Muscle of arm (tissue), 12 donors: ENCODE results near the gene PHACTR1. TPM values are rescaled to one million over a fixed set of nuclear protein-coding genes. Genes with fewer than 3 reads are reported as not detected.
"Not testable (repeated sequence)": the region's sequence is repeated elsewhere in the genome, so short reads cannot be mapped to it uniquely, and the experiment has no call there.

ENCODE experiments used
- DNase-seq: peaks from one replicate; pipeline ENCODE4 v3.0.0-alpha.2; 2013
- polyA plus RNA-seq, 12 donors: library from polyadenylated mRNA; unstranded; fragments of 120-200 nt; gene quantifications; one replicate each; pipeline ENCODE4 v1.2.1, GENCODE V29; 2013; ENCODE audit not compliant: insufficient read length in 12 of 12

The PHACTR1 gene
- polyA plus RNA-seq, 12 donors = 4.1 to 25.6 (median 5.3) TPM; not detected in 1

DNA sequence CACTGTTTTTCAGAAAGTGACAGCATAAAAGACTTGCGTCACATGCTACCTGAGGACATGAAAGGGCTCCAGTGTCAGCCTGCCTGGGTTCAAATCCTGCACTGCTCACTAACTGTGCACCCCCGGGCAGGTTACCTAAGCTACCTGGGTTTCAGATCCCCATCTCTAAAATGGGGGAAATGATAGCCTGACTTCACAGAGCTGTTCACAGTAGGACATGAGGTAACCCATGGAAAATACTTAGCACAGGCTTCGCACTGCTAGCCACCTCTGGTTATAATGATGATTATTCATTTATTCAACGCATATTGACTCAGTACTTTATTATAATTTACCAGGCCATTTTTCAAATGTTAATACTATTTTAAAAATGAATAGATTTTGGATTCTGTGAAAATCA is 588.7 kb downstream of the PHACTR1 start:
- no peak for DNase-seq

GRCh38 chr6:13305791-13306190 is 589.2 kb downstream of the PHACTR1 start:
- no peak for DNase-seq

- no peak for DNase-seq
These were observed 591.0 kb downstream of the PHACTR1 start for GRCh38 chr6:13307508-13307995.

- DNase-seq = no peak
These were observed 591.8 kb downstream of the PHACTR1 start for GRCh38 chr6:13308332-13308731.

DNA sequence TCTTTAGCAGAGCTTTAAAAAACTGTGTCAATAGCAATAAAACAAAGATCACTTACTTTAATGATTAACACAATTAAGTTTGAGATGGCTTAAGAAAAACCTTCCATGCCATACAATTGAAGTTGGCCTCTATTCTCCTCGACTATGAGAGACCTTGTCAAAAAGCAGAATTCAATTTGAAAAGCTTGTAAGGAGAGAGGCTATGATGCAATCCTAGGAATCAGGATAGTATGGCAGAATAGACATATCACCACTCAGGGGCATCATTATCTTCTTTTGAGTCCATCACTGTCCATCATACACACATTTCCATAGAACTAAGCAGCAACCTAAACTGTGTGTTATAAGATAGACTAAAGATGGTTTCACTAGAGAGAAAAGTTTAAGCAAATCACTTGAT is 594.6 kb downstream of the PHACTR1 start:
- DNase-seq = no peak

DNA sequence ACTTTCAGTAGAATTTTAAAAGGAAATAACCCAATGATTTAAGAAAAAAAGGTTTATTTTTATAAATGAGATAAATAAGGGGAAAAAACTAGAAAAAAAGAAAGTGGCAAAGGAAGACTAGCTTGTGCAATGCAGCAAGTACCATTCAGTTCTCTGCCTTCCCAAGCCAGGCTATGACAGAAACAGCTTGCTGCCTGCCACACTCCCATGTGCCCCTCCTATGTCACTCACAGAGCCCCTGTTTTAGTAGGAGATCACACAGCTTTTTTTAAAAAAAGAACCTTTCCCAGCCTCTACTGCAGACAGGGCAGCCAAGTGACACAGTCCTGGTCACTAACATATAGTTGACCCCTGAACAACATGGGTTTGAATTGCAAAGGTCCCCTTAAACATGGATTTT is 598.2 kb downstream of the PHACTR1 start:
- DNase-seq = no peak

GRCh38 chr6:13315896-13316295 is 599.3 kb downstream of the PHACTR1 start:
- DNase-seq = no peak

GRCh38 chr6:13318821-13319220 is 602.3 kb downstream of the PHACTR1 start:
- no peak for DNase-seq

DNA sequence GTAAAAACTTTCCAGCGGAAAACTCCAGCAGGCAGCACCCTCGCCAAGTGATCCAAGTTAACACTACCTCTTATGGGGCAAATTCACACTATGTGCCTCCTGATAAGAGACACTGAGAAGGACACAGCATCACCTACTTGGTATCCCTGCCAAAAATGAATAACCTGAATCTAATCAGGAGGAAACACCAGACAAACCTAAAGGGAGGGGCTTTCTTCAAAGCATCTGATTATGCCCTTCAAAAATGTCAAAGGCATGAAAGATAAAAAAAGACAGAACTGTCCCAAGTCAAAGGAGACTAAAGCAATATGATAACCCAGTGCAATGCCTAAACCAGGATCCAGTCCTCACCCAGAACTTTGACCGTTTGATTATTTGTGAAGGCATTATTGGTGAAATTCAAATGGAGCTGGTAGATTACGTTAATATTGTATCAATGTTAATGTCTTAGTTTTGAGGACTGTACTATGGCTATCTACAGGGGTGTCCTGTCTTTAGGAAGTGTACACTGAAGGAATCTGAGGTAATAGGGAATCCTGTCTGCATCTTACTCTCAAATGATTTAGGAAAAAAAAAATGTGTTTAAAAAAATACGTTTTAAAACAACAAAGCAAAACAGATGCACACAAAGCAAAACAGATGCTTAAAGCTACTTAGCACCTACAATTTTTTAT is 603.5 kb downstream of the PHACTR1 start:
- no peak for DNase-seq

GRCh38 chr6:13326031-13326586 is 609.5 kb downstream of the PHACTR1 start:
- not testable (repeated sequence) for DNase-seq

GRCh38 chr6:13327691-13328075 is 611.1 kb downstream of the PHACTR1 start:
- DNase-seq = no peak

- DNase-seq = peak; percentile 93
These were observed 611.7 kb downstream of the PHACTR1 start, which contains the start of gene TBC1D7 for GRCh38 chr6:13328076-13328874. Gene TBC1D7 (minus strand): TSS chr6:13328537. CDS start chr6:13326898, 1,639 bp downstream.

GRCh38 chr6:13328875-13329183 is 612.3 kb downstream of the PHACTR1 start:
- DNase-seq = no peak

DNA sequence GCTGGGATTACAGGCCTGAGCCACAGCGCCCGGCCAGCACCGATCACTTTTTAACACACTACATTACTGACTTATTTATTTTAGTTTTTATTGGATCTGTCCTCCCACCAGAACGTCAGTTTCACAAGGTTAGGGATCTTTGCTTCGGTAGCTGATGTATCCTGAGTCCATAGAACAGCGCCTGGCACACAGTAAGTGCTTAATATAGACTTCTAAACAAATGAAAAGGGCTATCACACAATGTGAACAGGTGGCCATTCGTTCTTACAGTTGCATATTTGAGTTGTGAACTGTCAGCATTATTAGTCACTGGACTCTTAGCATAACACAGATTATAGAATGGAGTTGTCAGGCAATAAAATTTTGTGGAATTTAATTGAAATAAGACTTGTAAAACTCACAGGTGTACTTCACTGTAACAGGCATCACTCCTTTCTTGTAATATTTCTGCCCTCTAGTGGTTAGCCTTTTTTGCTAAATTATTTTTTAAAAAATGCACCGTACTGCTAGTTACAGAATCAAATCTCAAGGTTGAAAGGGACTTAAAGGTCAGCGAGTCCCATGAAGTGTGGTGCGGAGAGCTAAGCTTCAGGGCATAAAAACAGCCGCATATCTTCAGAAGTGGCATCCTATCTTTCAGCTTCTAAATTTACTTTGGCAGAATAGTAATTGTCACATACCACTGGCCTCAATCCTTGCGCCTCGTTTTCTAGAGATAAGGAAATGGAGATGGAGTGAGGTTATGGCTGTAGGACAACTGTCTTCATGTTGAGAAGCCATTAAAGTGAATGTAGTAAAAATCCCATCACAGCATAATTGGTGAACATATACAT is 615.2 kb downstream of the PHACTR1 start:
- no peak for DNase-seq

- no peak for DNase-seq
These were observed 615.8 kb downstream of the PHACTR1 start for GRCh38 chr6:13332349-13332706.

- no peak for DNase-seq
These were observed 618.4 kb downstream of the PHACTR1 start for GRCh38 chr6:13334953-13335352.

DNA sequence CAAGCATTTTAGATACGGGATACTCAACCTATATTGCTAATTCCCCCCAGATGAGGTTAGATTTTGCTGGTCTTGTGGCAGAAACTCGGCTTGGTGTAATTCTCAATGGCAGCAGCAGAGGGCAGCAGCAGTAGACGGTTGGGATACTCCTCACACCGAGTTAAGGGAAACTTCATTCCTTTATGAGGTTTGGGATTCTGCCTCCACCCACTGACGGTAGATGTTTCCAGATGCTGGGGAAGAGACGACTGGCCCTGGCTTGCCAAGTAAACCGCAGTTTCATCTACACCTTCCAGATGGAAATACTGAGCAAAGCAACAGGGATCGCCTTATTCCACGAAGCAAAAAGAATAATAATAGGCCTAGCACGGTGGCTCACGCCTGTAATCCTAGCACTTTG is 620.0 kb downstream of the PHACTR1 start:
- peak; percentile 89 for DNase-seq

GRCh38 chr6:13338038-13338437 is 621.5 kb downstream of the PHACTR1 start:
- no peak for DNase-seq
